Liver (tissue), 9 donors: Measurements from ENCODE around the gene NAA16. TPM values are rescaled to one million over a fixed set of nuclear protein-coding genes. Genes with fewer than 3 reads are reported as not detected.

Experiments
- DNase-seq: peaks from one replicate; pipeline ENCODE4 v3.0.0-alpha.2; 2017; ENCODE audit warnings: low spot score
- H3K27ac ChIP-seq, 2 donors: one replicate each; pipeline ENCODE4 v1.7.0; 2013; ENCODE audit warnings: inconsistent platforms in 2 of 2, low read length in 2 of 2, control low read depth in 1 of 2, low read depth in 1 of 2, mild to moderate bottlenecking in 1 of 2
- H3K27me3 ChIP-seq, 4 donors: one replicate each; pipeline versions ENCODE4 v1.6.1 to v1.7.0; 2013; ENCODE audit warnings: low read length in 3 of 4, inconsistent platforms in 1 of 4, mild to moderate bottlenecking in 1 of 4, moderate library complexity in 1 of 4; ENCODE audit not compliant: control insufficient read depth in 4 of 4, insufficient read depth in 4 of 4
- H3K36me3 ChIP-seq, 4 donors: one replicate each; pipeline versions ENCODE4 v1.6.1 to v1.7.0; 2013; ENCODE audit warnings: low read length in 3 of 4, mild to moderate bottlenecking in 3 of 4, low read depth in 1 of 4, moderate library complexity in 1 of 4; ENCODE audit not compliant: control insufficient read depth in 4 of 4, insufficient read depth in 3 of 4
- H3K4me1 ChIP-seq, 4 donors: one replicate each; pipeline versions ENCODE4 v1.6.1 to v1.7.0; 2013; ENCODE audit warnings: low read length in 3 of 4, mild to moderate bottlenecking in 3 of 4, moderate library complexity in 1 of 4; ENCODE audit not compliant: control insufficient read depth in 4 of 4, insufficient read depth in 4 of 4
- H3K4me3 ChIP-seq, 3 donors: one replicate each; pipeline versions ENCODE4 v1.6.1 to v1.7.0; 2013; ENCODE audit warnings: low read length in 3 of 3, control low read depth in 1 of 3, low read depth in 1 of 3, mild to moderate bottlenecking in 1 of 3
- H3K9ac ChIP-seq, 2 donors: one replicate each; pipeline ENCODE4 v1.7.0; 2013; ENCODE audit warnings: low read length in 2 of 2, mild to moderate bottlenecking in 2 of 2, moderate library complexity in 2 of 2, control low read depth in 1 of 2, low read depth in 1 of 2
- H3K9me3 ChIP-seq, 4 donors: one replicate each; pipeline versions ENCODE4 v1.6.1 to v1.7.0; 2013; ENCODE audit warnings: low read length in 3 of 4; ENCODE audit not compliant: control insufficient read depth in 4 of 4
- ATF3 ChIP-seq: IDR thresholded peaks from 2 replicates; pipeline ENCODE4 v1.6.1; 2016; ENCODE audit warnings: antibody characterized with exemption
- CTCF ChIP-seq: fragments of 150-350 bp; IDR thresholded peaks from 2 replicates; pipeline ENCODE4 v1.5.1; 2017; ENCODE audit warnings: improper control_type of control experiment, low read depth, low read length; ENCODE audit not compliant: missing input control
- EGR1 ChIP-seq, 2 donors: IDR thresholded peaks; 2 replicates each; pipeline ENCODE4 v1.6.1; 2016 to 2018; ENCODE audit warnings: antibody characterized with exemption in 2 of 2, low read depth in 2 of 2
- FOXA1 ChIP-seq: IDR thresholded peaks from 2 replicates; pipeline ENCODE4 v1.6.1; 2016; ENCODE audit warnings: antibody characterized with exemption
- FOXA2 ChIP-seq: IDR thresholded peaks from 2 replicates; pipeline ENCODE4 v1.6.1; 2016; ENCODE audit warnings: antibody characterized with exemption
- GABPA ChIP-seq, 2 donors: IDR thresholded peaks in 1 of 2; conservative IDR thresholded peaks in 1 of 2; 2 replicates each; pipeline ENCODE4 v1.6.1; 2016; ENCODE audit warnings: antibody characterized with exemption in 2 of 2, mild to moderate bottlenecking in 1 of 2, moderate library complexity in 1 of 2
- HNF4A ChIP-seq, 2 donors: conservative IDR thresholded peaks; 2 replicates each; pipeline ENCODE4 v1.6.1; 2016; ENCODE audit warnings: antibody characterized with exemption in 2 of 2, mild to moderate bottlenecking in 2 of 2
- HNF4G ChIP-seq: IDR thresholded peaks from 2 replicates; pipeline ENCODE4 v1.6.1; 2016; ENCODE audit warnings: antibody characterized with exemption
- JUND ChIP-seq, 2 donors: IDR thresholded peaks; 2 replicates each; pipeline ENCODE4 v1.6.1; 2016; ENCODE audit warnings: antibody characterized with exemption in 2 of 2
- MAX ChIP-seq: IDR thresholded peaks from 2 replicates; pipeline ENCODE4 v1.6.1; 2016; ENCODE audit warnings: antibody characterized with exemption
- NR2F2 ChIP-seq: IDR thresholded peaks from 2 replicates; pipeline ENCODE4 v1.6.1; 2016; ENCODE audit warnings: antibody characterized with exemption
- RAD21 ChIP-seq, 2 donors: IDR thresholded peaks; 2 replicates each; pipeline ENCODE4 v1.6.1; 2016; ENCODE audit warnings: antibody characterized with exemption in 2 of 2, mild to moderate bottlenecking in 2 of 2
- REST ChIP-seq: IDR thresholded peaks from 2 replicates; pipeline ENCODE4 v1.6.1; 2016; ENCODE audit warnings: antibody characterized with exemption, mild to moderate bottlenecking
- RXRA ChIP-seq, 2 donors: IDR thresholded peaks; 2 replicates each; pipeline ENCODE4 v1.6.1; 2017 to 2018; ENCODE audit warnings: antibody characterized with exemption in 2 of 2, mild to moderate bottlenecking in 1 of 2
- SP1 ChIP-seq: IDR thresholded peaks from 2 replicates; pipeline ENCODE4 v1.6.1; 2018; ENCODE audit warnings: antibody characterized with exemption, mild to moderate bottlenecking
- TAF1 ChIP-seq: conservative IDR thresholded peaks from 2 replicates; pipeline ENCODE4 v1.6.1; 2016; ENCODE audit warnings: antibody characterized with exemption, mild to moderate bottlenecking
- YY1 ChIP-seq: IDR thresholded peaks from 2 replicates; pipeline ENCODE4 v1.6.1; 2016; ENCODE audit warnings: antibody characterized with exemption, mild to moderate bottlenecking
- ZBTB33 ChIP-seq: IDR thresholded peaks from 2 replicates; pipeline ENCODE4 v1.6.1; 2016; ENCODE audit warnings: antibody characterized with exemption
- WGBS: extraction: QIAGEN DNeasy Blood & Tissue Kit; methylation state at CpG from one replicate; pipeline ENCODE4 v1.1.7; 2013; 5-methylcytosine and 5-hydroxymethylcytosine counted together
- polyA plus RNA-seq, 2 donors: library from polyadenylated mRNA; stranded (reverse) in 1 of 2; unstranded in 1 of 2; fragments of 200-250 nt in 1 of 2; fragments of >200 nt in 1 of 2; fragmentation: Nextera tagmentation in 1 of 2; extraction: Ambion mirVana in 1 of 2; gene quantifications; one replicate each; pipeline versions ENCODE4 v1.2.1 to v1.2.3, GENCODE V29; 2013 to 2015
- total RNA-seq, 2 donors: library from RNA; depleted of rRNA; stranded (reverse); fragments of >200 nt; gene quantifications; one replicate each; pipeline ENCODE4 v1.2.3, GENCODE V29; 2014
- donor health status: healthy.
- donor health status: healthy.
- donor health status: healthy.
- donor health status: healthy.
- donor health status: healthy.

NAA16 gene
- total and polyA plus RNA-seq, 4 donors = 2.6 to 11.5 (median 9.2) TPM

GRCh38 chr13:41313117-41313516 is 2.0 kb downstream of the NAA16 start:
- TF ChIP-seq ZBTB33 (no peak), EGR1 (IDR thresholded peaks at IDR 0.05; ENCODE audit: low read depth in 2 of 2) (no peak), CTCF (no peak), RXRA (IDR thresholded peaks at IDR 0.05) (no peak), REST (no peak), GABPA (IDR thresholded peaks at IDR 0.05 in 1 of 2, conservative IDR thresholded peaks at IDR 0.05 in 1 of 2) (no peak), HNF4G (no peak), FOXA2 (no peak), JUND (IDR thresholded peaks at IDR 0.05) (no peak), SP1 (no peak), HNF4A (conservative IDR thresholded peaks at IDR 0.05) (no peak), YY1 (no peak), RAD21 (IDR thresholded peaks at IDR 0.05) (no peak), FOXA1 (no peak), NR2F2 (no peak), ATF3 (no peak), TAF1 (no peak), MAX (no peak)
- 61% methylated on average over 5 of the region's 5 CpGs for WGBS
- Histone ChIP-seq H3K9ac (no peak overlapping the region), H3K4me3 (no peak overlapping the region), H3K36me3 (no peaks in the 10 kb centered on the region), H3K27me3 (no peaks in the 10 kb centered on the region), H3K9me3 (no peaks in the 10 kb centered on the region), H3K27ac (no peak overlapping the region), H3K4me1 (peaks cover 0 to 30% (median 7%) of the 10 kb centered on the region in 4 donors)
- no peak for DNase-seq
